H1 (cell line): ENCODE data around the gene BLCAP. TPM values are rescaled to one million over a fixed set of nuclear protein-coding genes. Genes with fewer than 3 reads are reported as not detected.

Source experiments
- CTCF ChIA-PET: fragments of 300-600 bp; sonication (Branson Sonifier 250); formaldehyde crosslinking; loops from one replicate; lab custom pipeline; 2021; ENCODE audit not compliant: partially characterized antibody; lab: Charles Lee
- POLR2A ChIA-PET: fragments of 300-600 bp; sonication (Branson Sonifier 250); formaldehyde crosslinking; loops from one replicate; lab custom pipeline; 2021; ENCODE audit warnings: inconsistent platforms; ENCODE audit not compliant: partially characterized antibody; lab: Charles Lee
- DNase-seq, 2 experiments: peaks; one replicate each; pipeline versions ENCODE4 v3.0.0 to v3.0.0-alpha.2; 2010 to 2022; ENCODE audit warnings: low spot score in 2 of 2, low read depth in 1 of 2, mixed read lengths in 1 of 2
- FAIRE-seq: peaks from 2 replicates; lab custom pipeline; 2011; peaks lifted over from hg19 to GRCh38; lab: Jason Lieb, UNC
- H2AFZ ChIP-seq: 2 replicates; pipeline ENCODE4 v1.8.1; 2012; ENCODE audit warnings: low read length, inconsistent platforms
- H2AK5ac ChIP-seq: 2 replicates; pipeline ENCODE4 v1.6.1; 2013; ENCODE audit warnings: low read depth, low read length
- H2BK120ac ChIP-seq: replicated peaks from 2 replicates; pipeline ENCODE3; 2013; ENCODE audit warnings: low read depth, low read length, inconsistent platforms
- H2BK12ac ChIP-seq: 2 replicates; pipeline ENCODE4 v1.6.1; 2013; ENCODE audit warnings: low read depth, low read length
- H2BK15ac ChIP-seq: 2 replicates; pipeline ENCODE4 v1.6.1; 2013; ENCODE audit warnings: low read length
- H2BK20ac ChIP-seq: 2 replicates; pipeline ENCODE4 v1.6.1; 2013; ENCODE audit warnings: low read length
- H2BK5ac ChIP-seq: 2 replicates; pipeline ENCODE4 v1.6.1; 2013; ENCODE audit warnings: low read depth, low read length
- H3K14ac ChIP-seq: 2 replicates; pipeline ENCODE4 v1.6.1; 2013; ENCODE audit warnings: inconsistent platforms; ENCODE audit not compliant: insufficient read length
- H3K18ac ChIP-seq: 2 replicates; pipeline ENCODE4 v1.6.1; 2013; ENCODE audit warnings: low read length; ENCODE audit errors: extremely low read depth
- H3K23ac ChIP-seq: 2 replicates; pipeline ENCODE4 v1.6.1; 2013; ENCODE audit warnings: inconsistent platforms; ENCODE audit not compliant: insufficient read length
- H3K23me2 ChIP-seq: 2 replicates; pipeline ENCODE4 v1.6.1; 2013; ENCODE audit warnings: low read depth, low read length
- H3K27ac ChIP-seq: 2 replicates; pipeline ENCODE4 v1.6.1; 2011; ENCODE audit warnings: low read depth, low read length, inconsistent platforms
- H3K27me3 ChIP-seq, 4 experiments: replicated peaks in 1 of 4; 1 replicate in 1 of 4; 2 replicates in 3 of 4; pipeline versions ENCODE4 v1.6.1 to v1.8.1; 2011 to 2013; ENCODE audit warnings: low read length in 3 of 4, mild to moderate bottlenecking in 3 of 4, inconsistent platforms in 2 of 4, mixed read lengths in 2 of 4, moderate library complexity in 1 of 4; ENCODE audit not compliant: control insufficient read depth in 3 of 4, insufficient read depth in 3 of 4; ENCODE audit errors: extremely low read depth in 1 of 4
- H3K36me3 ChIP-seq, 4 experiments: 2 replicates each; pipeline versions ENCODE4 v1.6.1 to v1.8.1; 2011 to 2013; ENCODE audit warnings: mild to moderate bottlenecking in 4 of 4, low read length in 3 of 4, moderate library complexity in 2 of 4, control low read depth in 1 of 4, inconsistent platforms in 1 of 4; ENCODE audit not compliant: insufficient read depth in 4 of 4, control insufficient read depth in 2 of 4
- H3K4ac ChIP-seq: replicated peaks from 2 replicates; pipeline ENCODE3; 2013; ENCODE audit warnings: low read length, low read depth, mixed read lengths, inconsistent platforms; ENCODE audit not compliant: insufficient read length
- H3K4me1 ChIP-seq, 4 experiments: replicated peaks in 1 of 4; 1 replicate in 1 of 4; 2 replicates in 3 of 4; pipeline versions ENCODE4 v1.6.1 to v1.8.1; 2011 to 2013; ENCODE audit warnings: low read length in 3 of 4, inconsistent platforms in 2 of 4, mixed read lengths in 1 of 4; ENCODE audit not compliant: insufficient read depth in 4 of 4, control insufficient read depth in 3 of 4
- H3K4me2 ChIP-seq, 2 experiments: 2 replicates each; pipeline versions ENCODE4 v1.6.1 to v1.8.1; 2011 to 2013; ENCODE audit warnings: low read depth in 2 of 2, low read length in 2 of 2, control low read depth in 1 of 2, inconsistent platforms in 1 of 2, mild to moderate bottlenecking in 1 of 2; ENCODE audit not compliant: insufficient read depth in 1 of 2
- H3K4me3 ChIP-seq, 4 experiments: fragments of 200-600, 300-600 bp in 1 of 4; sonication (generic), shearing (Covaris generic), sonication (Bioruptor Twin) in 1 of 4; 2 replicates each; pipeline versions ENCODE4 v1.5.1 to v1.8.1; 2011 to 2016; ENCODE audit warnings: low read length in 4 of 4, low read depth in 3 of 4, control low read depth in 2 of 4, inconsistent platforms in 2 of 4, mild to moderate bottlenecking in 2 of 4, mixed read lengths in 1 of 4, moderate library complexity in 1 of 4; ENCODE audit not compliant: insufficient read depth in 2 of 4; ENCODE audit errors: extremely low read depth in 1 of 4
- H3K56ac ChIP-seq: replicated peaks from 2 replicates; pipeline ENCODE3; 2013; ENCODE audit warnings: low read depth, mild to moderate bottlenecking, mixed read lengths, low read length, inconsistent platforms; ENCODE audit not compliant: insufficient read length
- H3K79me1 ChIP-seq: 2 replicates; pipeline ENCODE4 v1.6.1; 2013; ENCODE audit warnings: low read depth, low read length, control low read depth
- H3K79me2 ChIP-seq, 2 experiments: 2 replicates each; pipeline versions ENCODE4 v1.6.1 to v1.8.1; 2012 to 2013; ENCODE audit warnings: low read length in 2 of 2, mild to moderate bottlenecking in 2 of 2, inconsistent platforms in 1 of 2; ENCODE audit not compliant: insufficient read depth in 2 of 2, control insufficient read depth in 1 of 2
- H3K9ac ChIP-seq, 4 experiments: replicated peaks in 1 of 4; 1 replicate in 1 of 4; 2 replicates in 3 of 4; pipeline versions ENCODE4 v1.6.1 to v1.8.1; 2011 to 2013; ENCODE audit warnings: low read depth in 3 of 4, low read length in 3 of 4, control low read depth in 2 of 4, mild to moderate bottlenecking in 2 of 4, moderate library complexity in 2 of 4, inconsistent platforms in 1 of 4; ENCODE audit errors: extremely low read depth in 1 of 4
- H3K9me3 ChIP-seq, 2 experiments: 2 replicates each; pipeline versions ENCODE4 v1.6.1 to v1.8.1; 2012 to 2013; ENCODE audit warnings: mild to moderate bottlenecking in 2 of 2, moderate library complexity in 2 of 2, control low read depth in 1 of 2, inconsistent platforms in 1 of 2, low read depth in 1 of 2, low read length in 1 of 2, mixed read lengths in 1 of 2; ENCODE audit not compliant: insufficient read depth in 2 of 2
- H4K20me1 ChIP-seq, 2 experiments: replicated peaks in 1 of 2; 2 replicates each; pipeline versions ENCODE3 to v1.8.1; 2011 to 2013; ENCODE audit warnings: inconsistent platforms in 2 of 2, low read length in 2 of 2, mild to moderate bottlenecking in 1 of 2; ENCODE audit not compliant: insufficient read depth in 2 of 2, control insufficient read depth in 1 of 2
- H4K5ac ChIP-seq: 2 replicates; pipeline ENCODE4 v1.6.1; 2013; ENCODE audit warnings: low read length, low read depth, mixed read lengths, inconsistent platforms; ENCODE audit not compliant: insufficient read length
- H4K8ac ChIP-seq: 2 replicates; pipeline ENCODE4 v1.8.0; 2013; ENCODE audit warnings: mild to moderate bottlenecking, moderate library complexity, low read length, inconsistent platforms; ENCODE audit not compliant: insufficient read depth; ENCODE audit errors: extremely low read depth
- H4K91ac ChIP-seq: replicated peaks from 2 replicates; pipeline ENCODE3; 2013; ENCODE audit warnings: low read length, mixed read lengths, inconsistent platforms; ENCODE audit not compliant: insufficient read length
- POLR2A ChIP-seq, 2 experiments: IDR thresholded peaks; 1 replicate in 1 of 2; 2 replicates in 1 of 2; pipeline ENCODE4 v1.6.1; 2011; ENCODE audit warnings: low read depth in 2 of 2, low read length in 2 of 2, mild to moderate bottlenecking in 2 of 2; ENCODE audit errors: control extremely low read depth in 1 of 2
- SUZ12 ChIP-seq: fragments of 200-600 bp; sonication (generic); IDR thresholded peaks from 2 replicates; pipeline ENCODE4 v1.6.1; 2012; ENCODE audit warnings: mild to moderate bottlenecking, inconsistent platforms, low read length, moderate library complexity, mixed read lengths
- WGBS, 2 experiments: shearing (Covaris generic) in 1 of 2; methylation state at CpG; one replicate each; pipeline versions ENCODE4 v1.1.6 to v1.1.7; 2013 to 2015; ENCODE audit warnings: low lambda C conversion rate in 2 of 2, mixed read lengths in 2 of 2, inconsistent platforms in 1 of 2, low coverage in 1 of 2, missing lambda C conversion rate in 1 of 2; ENCODE audit not compliant: insufficient replicate concordance in 2 of 2, insufficient coverage in 1 of 2, insufficient read length in 1 of 2; ENCODE audit errors: extremely low coverage in 1 of 2, missing lambda C conversion rate in 1 of 2; 5-methylcytosine and 5-hydroxymethylcytosine counted together
- polyA plus RNA-seq, 7 experiments: library from polyadenylated mRNA; depleted of rRNA in 3 of 7; stranded (reverse) in 5 of 7; unstranded in 2 of 7; fragments of >200 nt in 5 of 7; fragments of 200-250 nt in 2 of 7; gene quantifications; 1 replicate in 5 of 7; 2 replicates in 1 of 7; 4 replicates in 1 of 7; pipeline versions ENCODE4 v1.2.1 to v1.2.3, GENCODE V29; 2011 to 2013; ENCODE audit warnings: missing spikeins in 2 of 7, mixed read lengths in 2 of 7
- total RNA-seq: library from RNA; stranded (reverse); fragmentation: NEBNext Ultra II Directional; extraction: Animal tissue kit (Norgen Biotek cat#: 25700); gene quantifications from 2 replicates; pipeline ENCODE4 v1.2.1, GENCODE V29; 2021

BLCAP gene
- total and polyA plus RNA-seq, 2 of the 8 experiments (the other 6 are each of a cell fraction or from before 2014, with no cell fraction given) = 60.3 to 72.2 TPM

DNA sequence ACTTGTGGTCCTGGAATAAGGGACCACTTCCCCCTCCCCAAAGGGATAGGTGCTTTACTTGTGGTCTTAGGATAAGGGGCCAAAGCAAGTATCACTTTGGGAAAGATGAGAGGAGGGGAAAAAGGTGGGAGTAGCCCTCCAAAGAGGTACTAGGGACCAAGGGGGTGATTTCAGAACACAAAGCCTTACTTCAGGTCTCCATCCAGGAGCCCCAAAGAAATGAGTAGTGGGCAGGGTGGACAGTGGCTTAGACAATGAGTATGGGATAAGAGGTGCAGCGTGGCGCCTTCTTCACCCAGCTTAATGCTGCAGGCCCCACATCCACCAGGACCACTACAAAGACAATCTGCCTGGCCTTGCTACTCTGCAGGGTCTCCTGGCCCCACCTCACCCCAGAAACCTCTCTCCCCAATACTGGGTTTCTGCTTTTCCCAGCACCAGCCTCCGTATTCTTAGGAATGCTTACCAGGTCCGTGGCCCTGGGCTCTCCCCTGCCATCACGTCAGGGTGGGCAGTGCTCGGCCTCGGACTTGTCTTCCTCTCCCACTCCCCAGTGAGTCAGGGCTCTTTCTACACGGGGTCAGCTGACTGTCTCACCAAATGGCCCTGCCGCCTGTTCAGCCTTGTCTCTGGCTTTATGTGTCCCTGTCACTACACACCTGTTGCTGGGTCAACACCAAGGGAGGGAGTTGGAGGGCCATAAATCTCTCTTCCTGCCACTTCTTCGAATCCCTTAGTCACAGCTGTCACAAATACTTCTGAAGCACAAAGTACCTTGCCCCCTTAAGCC, 3.6 kb downstream of the BLCAP start:
- FAIRE-seq (no peak), DNase-seq (no peak)
- H3K9ac ChIP-seq = no peak overlapping the region
- H3K23ac ChIP-seq = no peak overlapping the region
- H2BK12ac ChIP-seq = 0 out of 2 replicates have a peak overlapping the region, but pooled peaks have one; percentile 23
- no peak overlapping the region for H3K27ac ChIP-seq
- peaks cover 16 to 79% of the 10 kb centered on the region in 2 experiments for H3K79me2 ChIP-seq
- no peak overlapping the region for H4K8ac ChIP-seq
- H2AFZ ChIP-seq = no peak overlapping the region
- peaks cover 15 to 34% of the 10 kb centered on the region in 2 experiments for H4K20me1 ChIP-seq
- ChIA-PET CTCF (interaction anchor here (1.7 to 2.3 kb wide), 2 partner anchors 127 to 139 kb away, joined by 4 to 9 read pairs; no protein-coding TSS in a partner anchor), POLR2A (interaction anchor here (1.3 to 2.5 kb wide), 2 partner anchors 10 to 134 kb away, joined by 3 to 8 read pairs; no protein-coding TSS in a partner anchor)
- no peak for TF ChIP-seq SUZ12
- peak in 1 of 2 experiments; percentile 67; a peak in 2 of 3 replicates for TF ChIP-seq POLR2A (IDR thresholded peaks at IDR 0.05; ENCODE audit: control extremely low read depth in 1 of 2, low read depth in 2 of 2, low read length in 2 of 2)
- no peaks in the 10 kb centered on the region; a peak in 1 of 7 replicates for H3K27me3 ChIP-seq
- H2BK120ac ChIP-seq = no peak overlapping the region
- 0 out of 2 replicates have a peak overlapping the region, but pooled peaks have one; percentile 25 for H2BK20ac ChIP-seq
- peaks cover 0 to 5% of the 10 kb centered on the region in 2 experiments; a peak in 1 of 4 replicates for H3K9me3 ChIP-seq
- no peak overlapping the region for H4K5ac ChIP-seq
- H3K23me2 ChIP-seq = peaks cover 10% of the 10 kb centered on the region
- WGBS, 2 experiments = 79% methylated on average over 10 of the region's 10 CpGs; no CpG with 5 or more reads in 1 of the 2 experiments
- peak overlapping the region; percentile 90; the same call in 1 of the 2 replicates for H2BK15ac ChIP-seq
- peaks cover 15 to 46% (median 29%) of the 10 kb centered on the region in 4 experiments for H3K4me1 ChIP-seq
- H3K4ac ChIP-seq = no peak overlapping the region
- peak overlapping the region; percentile 54; the same call in 1 of the 2 replicates for H2BK5ac ChIP-seq
- H3K36me3 ChIP-seq = peaks cover 0 to 5% (median 0%) of the 10 kb centered on the region in 4 experiments; a peak in 3 of 8 replicates
- H3K4me3 ChIP-seq = no peak overlapping the region
- H3K79me1 ChIP-seq = peaks cover 29% of the 10 kb centered on the region
- no peak overlapping the region for H2AK5ac ChIP-seq
- no peak overlapping the region for H3K56ac ChIP-seq
- peak overlapping the region in 1 of 2 experiments; percentile 97; a peak in 2 of 4 replicates for H3K4me2 ChIP-seq
- no peak overlapping the region for H4K91ac ChIP-seq
- H3K18ac ChIP-seq = no peak overlapping the region
- no peak overlapping the region for H3K14ac ChIP-seq
